HEK293 (cell line): ENCODE data around the gene MEF2C.
A peak's percentile ranks its signal among the peaks of the same experiment; 100 is the strongest.

ENCODE experiments used
- BCL11B ChIP-seq: fragments of 450-650 bp; formaldehyde crosslinking; IDR thresholded peaks from 2 replicates; pipeline ENCODE4 v1.5.1; 2016; ENCODE audit warnings: low read depth, missing biosample characterization, missing genetic modification characterization
- GFI1B ChIP-seq: fragments of 450-650 bp; formaldehyde crosslinking; IDR thresholded peaks from 2 replicates; pipeline ENCODE4 v1.5.1; 2016; ENCODE audit warnings: missing biosample characterization, missing genetic modification characterization
- GLI4 ChIP-seq: fragments of 450-650 bp; formaldehyde crosslinking; IDR thresholded peaks from 2 replicates; pipeline ENCODE4 v1.5.1; 2016; ENCODE audit warnings: missing biosample characterization, missing genetic modification characterization
- IKZF3 ChIP-seq: fragments of 450-650 bp; IDR thresholded peaks from 2 replicates; pipeline ENCODE4 v1.5.0; 2018; ENCODE audit warnings: missing biosample characterization, mild to moderate bottlenecking, missing genetic modification characterization, moderate library complexity
- MYNN ChIP-seq: fragments of 450-650 bp; formaldehyde crosslinking; IDR thresholded peaks from 2 replicates; pipeline ENCODE4 v1.5.1; 2016; ENCODE audit warnings: missing biosample characterization, missing genetic modification characterization, borderline replicate concordance
- MZF1 ChIP-seq: fragments of 450-650 bp; formaldehyde crosslinking; IDR thresholded peaks from 2 replicates; pipeline ENCODE4 v1.5.1; 2017; ENCODE audit warnings: missing biosample characterization, missing genetic modification characterization, borderline replicate concordance
- PRDM2 ChIP-seq: fragments of 450-650 bp; formaldehyde crosslinking; IDR thresholded peaks from 2 replicates; pipeline ENCODE4 v1.5.1; 2016; ENCODE audit warnings: missing biosample characterization, missing genetic modification characterization, borderline replicate concordance
- SP7 ChIP-seq: fragments of 450-650 bp; formaldehyde crosslinking; IDR thresholded peaks from 2 replicates; pipeline ENCODE4 v1.5.1; 2016; ENCODE audit warnings: missing biosample characterization, missing genetic modification characterization
- ZBTB10 ChIP-seq: fragments of 450-650 bp; formaldehyde crosslinking; IDR thresholded peaks from 2 replicates; pipeline ENCODE4 v1.5.1; 2016; ENCODE audit warnings: missing biosample characterization, missing genetic modification characterization
- ZBTB17 ChIP-seq: fragments of 450-650 bp; formaldehyde crosslinking; IDR thresholded peaks from 2 replicates; pipeline ENCODE4 v1.5.1; 2016; ENCODE audit warnings: missing biosample characterization, missing genetic modification characterization
- ZBTB20 ChIP-seq: fragments of 450-650 bp; formaldehyde crosslinking; IDR thresholded peaks from 2 replicates; pipeline ENCODE4 v1.5.1; 2016; ENCODE audit warnings: missing biosample characterization, missing genetic modification characterization
- ZFHX2 ChIP-seq: fragments of 450-650 bp; formaldehyde crosslinking; conservative IDR thresholded peaks from 2 replicates; pipeline ENCODE4 v1.5.1; 2016; ENCODE audit warnings: missing biosample characterization, missing genetic modification characterization
- ZFP37 ChIP-seq: fragments of 450-650 bp; formaldehyde crosslinking; IDR thresholded peaks from 2 replicates; pipeline ENCODE4 v1.5.1; 2016; ENCODE audit warnings: missing biosample characterization, missing genetic modification characterization
- ZNF148 ChIP-seq: fragments of 450-650 bp; formaldehyde crosslinking; IDR thresholded peaks from 2 replicates; pipeline ENCODE4 v1.5.0; 2017; ENCODE audit warnings: missing biosample characterization, missing genetic modification characterization, borderline replicate concordance
- ZNF239 ChIP-seq: fragments of 450-650 bp; formaldehyde crosslinking; IDR thresholded peaks from 2 replicates; pipeline ENCODE4 v1.5.1; 2016; ENCODE audit warnings: missing biosample characterization, missing genetic modification characterization
- ZNF24 ChIP-seq: fragments of 450-650 bp; formaldehyde crosslinking; IDR thresholded peaks from 2 replicates; pipeline ENCODE4 v1.5.1; 2016; ENCODE audit warnings: missing biosample characterization, missing genetic modification characterization
- ZNF248 ChIP-seq: fragments of 450-650 bp; formaldehyde crosslinking; IDR thresholded peaks from 2 replicates; pipeline ENCODE4 v1.5.1; 2017; ENCODE audit warnings: missing biosample characterization, missing genetic modification characterization
- ZNF26 ChIP-seq: fragments of 450-650 bp; formaldehyde crosslinking; IDR thresholded peaks from 2 replicates; pipeline ENCODE4 v1.5.1; 2016; ENCODE audit warnings: missing biosample characterization, missing genetic modification characterization
- ZNF658 ChIP-seq: fragments of 450-650 bp; formaldehyde crosslinking; IDR thresholded peaks from 2 replicates; pipeline ENCODE4; 2016; ENCODE audit warnings: missing biosample characterization, missing genetic modification characterization
- ZNF747 ChIP-seq: fragments of 450-650 bp; formaldehyde crosslinking; IDR thresholded peaks from 2 replicates; pipeline ENCODE4 v1.5.1; 2016; ENCODE audit warnings: missing biosample characterization, missing genetic modification characterization
- ZNF768 ChIP-seq: fragments of 450-650 bp; formaldehyde crosslinking; IDR thresholded peaks from 2 replicates; pipeline ENCODE4 v1.5.1; 2018; ENCODE audit warnings: missing biosample characterization, mild to moderate bottlenecking, missing genetic modification characterization
- TF ChIP-seq, protein P1 (sequence below): fragments of 450-650 bp; formaldehyde crosslinking; IDR thresholded peaks from 2 replicates; pipeline ENCODE4 v1.5.1; 2016; ENCODE audit warnings: missing biosample characterization, missing genetic modification characterization
- TF ChIP-seq, protein P2 (sequence below): fragments of 450-650 bp; IDR thresholded peaks from 2 replicates; pipeline ENCODE4 v1.5.1; 2018; ENCODE audit warnings: missing biosample characterization, mild to moderate bottlenecking, missing genetic modification characterization

The MEF2C gene

DNA sequence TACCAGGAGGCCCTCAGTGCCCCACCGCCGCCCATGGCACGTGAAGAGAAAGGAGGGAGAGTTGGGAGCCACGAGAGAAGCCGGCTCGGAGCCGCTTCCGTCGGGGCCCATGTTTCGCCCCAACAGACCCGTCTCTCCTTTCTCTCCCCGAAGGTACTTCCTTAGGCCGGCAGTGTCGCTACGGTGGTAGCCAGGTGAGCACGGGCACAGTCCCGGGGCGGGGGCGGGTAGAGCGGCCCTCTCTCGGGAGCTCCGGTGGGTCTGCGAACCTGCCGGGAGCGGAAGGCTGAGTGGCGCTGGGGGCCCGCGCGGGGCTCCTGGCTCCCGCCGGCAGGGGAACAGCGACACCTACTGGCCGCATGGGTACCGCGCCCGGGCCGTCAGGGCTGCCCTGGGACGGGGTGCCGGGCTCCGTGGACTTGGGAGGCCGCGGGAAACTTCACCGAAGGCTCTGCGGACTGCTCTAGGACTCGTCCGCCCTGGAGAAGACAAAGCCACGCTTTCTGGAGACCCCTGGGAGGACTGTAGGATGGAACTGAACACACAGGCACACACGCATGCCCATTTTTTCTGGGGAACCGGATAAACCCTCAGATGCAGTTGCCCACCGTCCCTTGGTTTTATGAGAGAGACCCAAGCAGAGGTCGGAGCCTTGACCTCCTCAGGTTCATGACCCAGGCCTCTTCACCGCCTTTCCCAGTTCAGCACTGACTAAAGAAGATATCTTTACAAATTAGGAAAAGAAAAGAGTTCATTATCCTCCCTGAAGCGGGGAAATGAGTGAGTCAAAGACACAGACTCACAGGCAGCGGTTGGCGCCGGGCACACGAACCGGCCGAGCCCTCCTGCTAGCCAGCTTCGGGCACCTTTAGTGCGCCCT lies 202.5 kb downstream of the MEF2C start (continued):
- TF ChIP-seq, protein P1, sequence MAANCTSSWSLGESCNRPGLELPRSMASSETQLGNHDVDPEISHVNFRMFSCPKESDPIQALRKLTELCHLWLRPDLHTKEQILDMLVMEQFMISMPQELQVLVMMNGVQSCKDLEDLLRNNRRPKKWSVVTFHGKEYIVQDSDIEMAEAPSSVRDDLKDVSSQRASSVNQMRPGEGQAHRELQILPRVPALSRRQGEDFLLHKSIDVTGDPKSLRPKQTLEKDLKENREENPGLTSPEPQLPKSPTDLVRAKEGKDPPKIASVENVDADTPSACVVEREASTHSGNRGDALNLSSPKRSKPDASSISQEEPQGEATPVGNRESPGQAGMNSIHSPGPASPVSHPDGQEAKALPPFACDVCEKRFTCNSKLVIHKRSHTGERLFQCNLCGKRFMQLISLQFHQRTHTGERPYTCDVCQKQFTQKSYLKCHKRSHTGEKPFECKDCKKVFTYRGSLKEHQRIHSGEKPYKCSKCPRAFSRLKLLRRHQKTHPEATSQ, result no peak
- TF ChIP-seq ZBTB17 (tag by site-specific recombination), result peak; percentile 27; the same call in 1 of the 2 replicates
- TF ChIP-seq ZNF24 (tag by site-specific recombination), result no peak
- TF ChIP-seq ZNF747, result no peak
- no peak for TF ChIP-seq ZNF658 (tag by site-specific recombination)
- TF ChIP-seq GLI4 (tag by site-specific recombination), result no peak
- TF ChIP-seq MZF1, result no peak
- no peak for TF ChIP-seq ZNF768 (tag by site-specific recombination)
- TF ChIP-seq PRDM2 (tag by site-specific recombination), result no peak
- no peak for TF ChIP-seq ZNF239 (tag by site-specific recombination)
- no peak for TF ChIP-seq ZNF148 (tag by site-specific recombination)
- TF ChIP-seq, protein P2, sequence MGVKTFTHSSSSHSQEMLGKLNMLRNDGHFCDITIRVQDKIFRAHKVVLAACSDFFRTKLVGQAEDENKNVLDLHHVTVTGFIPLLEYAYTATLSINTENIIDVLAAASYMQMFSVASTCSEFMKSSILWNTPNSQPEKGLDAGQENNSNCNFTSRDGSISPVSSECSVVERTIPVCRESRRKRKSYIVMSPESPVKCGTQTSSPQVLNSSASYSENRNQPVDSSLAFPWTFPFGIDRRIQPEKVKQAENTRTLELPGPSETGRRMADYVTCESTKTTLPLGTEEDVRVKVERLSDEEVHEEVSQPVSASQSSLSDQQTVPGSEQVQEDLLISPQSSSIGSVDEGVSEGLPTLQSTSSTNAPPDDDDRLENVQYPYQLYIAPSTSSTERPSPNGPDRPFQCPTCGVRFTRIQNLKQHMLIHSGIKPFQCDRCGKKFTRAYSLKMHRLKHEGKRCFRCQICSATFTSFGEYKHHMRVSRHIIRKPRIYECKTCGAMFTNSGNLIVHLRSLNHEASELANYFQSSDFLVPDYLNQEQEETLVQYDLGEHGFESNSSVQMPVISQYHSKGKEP (tag by site-specific recombination), result no peak
- TF ChIP-seq ZNF26 (tag by site-specific recombination), result no peak
- no peak for TF ChIP-seq ZNF248 (tag by site-specific recombination)
- TF ChIP-seq GFI1B (tag by site-specific recombination), result no peak
- 0 out of 2 replicates have a peak, but pooled peaks have one; percentile 54 for TF ChIP-seq ZFP37 (tag by site-specific recombination)
- TF ChIP-seq ZBTB10 (tag by site-specific recombination), result peak; percentile 71; the same call in 1 of the 2 replicates
- peak; percentile 50; the same call in 1 of the 2 replicates for TF ChIP-seq IKZF3
- peak; percentile 23; the same call in 1 of the 2 replicates for TF ChIP-seq ZFHX2 (tag by site-specific recombination)
- peak; percentile 44; the same call in 1 of the 2 replicates for TF ChIP-seq SP7 (tag by site-specific recombination)
- no peak for TF ChIP-seq ZBTB20 (tag by site-specific recombination)
- no peak for TF ChIP-seq MYNN (tag by site-specific recombination)
- no peak for TF ChIP-seq BCL11B (tag by site-specific recombination)
